Measurements from ENCODE around the gene TCF12.

The TCF12 gene

DNA sequence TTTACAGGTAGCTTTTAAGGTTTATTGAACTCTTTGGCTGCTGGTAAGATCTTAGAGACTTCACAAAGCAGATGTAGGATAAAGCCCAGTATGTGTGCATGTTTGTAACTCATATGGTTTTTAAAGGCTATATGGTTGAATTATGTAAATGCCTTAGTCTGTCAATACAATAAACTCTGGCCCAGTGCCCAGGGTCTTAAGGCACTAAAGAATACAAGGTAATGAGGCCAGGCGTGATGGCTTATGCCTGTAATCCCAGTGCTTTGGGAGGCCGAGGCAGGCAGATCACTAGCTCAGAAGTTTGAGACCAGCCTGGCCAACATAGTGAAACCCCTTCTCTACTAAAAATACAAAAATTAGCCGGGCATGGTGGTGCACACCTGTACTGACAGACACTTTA lies 287.6 kb downstream of the TCF12 start:
- DNase-seq (ENCODE audit: low read depth, low spot score): no peak
- no peaks in the 10 kb centered on the region for H3K27me3 ChIP-seq (ENCODE audit: insufficient read depth, insufficient read length)
- peaks cover 2% of the 10 kb centered on the region for H3K36me3 ChIP-seq (ENCODE audit: insufficient read depth, insufficient read length, low read length)

DNA sequence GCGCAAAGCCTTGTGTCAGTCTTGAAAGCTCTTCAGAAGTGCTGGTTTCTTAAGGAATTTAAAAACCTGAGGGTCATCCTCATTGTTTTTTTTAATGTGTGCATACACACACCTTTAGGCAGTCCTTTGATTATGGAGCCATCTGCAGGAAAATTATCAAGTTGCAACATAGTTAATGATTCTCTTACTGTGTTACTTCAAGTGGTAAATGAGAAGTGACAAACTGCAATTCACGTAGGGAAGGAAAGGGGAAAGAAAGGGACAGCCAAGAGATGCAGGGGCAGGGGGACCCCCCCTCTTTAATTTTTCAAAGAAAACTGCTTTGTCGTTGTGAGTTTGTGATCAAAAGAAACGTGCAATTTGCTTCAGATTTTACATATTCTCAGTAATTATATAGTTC lies 295.4 kb downstream of the TCF12 start:
- no peaks in the 10 kb centered on the region for H3K4me1 ChIP-seq (ENCODE audit: insufficient read depth, insufficient read length)

More for the DNA sequence above, 287.6 kb downstream of the TCF12 start:
- Histone ChIP-seq H3K4me3 (ENCODE audit: insufficient read length, low read depth) (no peak overlapping the region), H3K9ac (ENCODE audit: insufficient read length, low read depth) (no peak overlapping the region), H3K9me3 (ENCODE audit: insufficient read depth, low read length) (no peaks in the 10 kb centered on the region), H3K4me1 (ENCODE audit: insufficient read depth, insufficient read length) (no peaks in the 10 kb centered on the region)
- no peak for TF ChIP-seq YY1 (IDR thresholded peaks at IDR 0.05; ENCODE audit: insufficient read depth, insufficient read length)
- no peak for TF ChIP-seq SUZ12 (IDR thresholded peaks at IDR 0.05; ENCODE audit: extremely low read depth, insufficient read depth, insufficient read length)
- no peak for TF ChIP-seq ZNF274 (IDR thresholded peaks at IDR 0.05; ENCODE audit: low read depth, low read length)

GRCh38 chr15:57215326-57215725 lies 296.9 kb downstream of the TCF12 start:
- H3K36me3 ChIP-seq (ENCODE audit: insufficient read depth, insufficient read length, low read length): no peaks in the 10 kb centered on the region
- DNase-seq (ENCODE audit: low read depth, low spot score): no peak
- no peak overlapping the region for H3K4me3 ChIP-seq (ENCODE audit: insufficient read length, low read depth)
- H3K4me1 ChIP-seq (ENCODE audit: insufficient read depth, insufficient read length): no peaks in the 10 kb centered on the region
- TF ChIP-seq SUZ12 (IDR thresholded peaks at IDR 0.05; ENCODE audit: extremely low read depth, insufficient read depth, insufficient read length) (no peak), ZNF274 (IDR thresholded peaks at IDR 0.05; ENCODE audit: low read depth, low read length) (no peak), YY1 (IDR thresholded peaks at IDR 0.05; ENCODE audit: insufficient read depth, insufficient read length) (no peak)
- no peaks in the 10 kb centered on the region for H3K9me3 ChIP-seq (ENCODE audit: insufficient read depth, low read length)
- no peak overlapping the region for H3K9ac ChIP-seq (ENCODE audit: insufficient read length, low read depth)
- no peaks in the 10 kb centered on the region for H3K27me3 ChIP-seq (ENCODE audit: insufficient read depth, insufficient read length)

More for the DNA sequence above, 295.4 kb downstream of the TCF12 start:
- Histone ChIP-seq H3K4me3 (ENCODE audit: insufficient read length, low read depth) (no peak overlapping the region), H3K9me3 (ENCODE audit: insufficient read depth, low read length) (no peaks in the 10 kb centered on the region), H3K27me3 (ENCODE audit: insufficient read depth, insufficient read length) (no peaks in the 10 kb centered on the region), H3K36me3 (ENCODE audit: insufficient read depth, insufficient read length, low read length) (no peaks in the 10 kb centered on the region), H3K9ac (ENCODE audit: insufficient read length, low read depth) (no peak overlapping the region)
- TF ChIP-seq SUZ12 (IDR thresholded peaks at IDR 0.05; ENCODE audit: extremely low read depth, insufficient read depth, insufficient read length): no peak
- no peak for TF ChIP-seq ZNF274 (IDR thresholded peaks at IDR 0.05; ENCODE audit: low read depth, low read length)
- no peak for TF ChIP-seq YY1 (IDR thresholded peaks at IDR 0.05; ENCODE audit: insufficient read depth, insufficient read length)
- no peak for DNase-seq (ENCODE audit: low read depth, low spot score)

GRCh38 chr15:57215881-57216280 lies 297.4 kb downstream of the TCF12 start:
- Histone ChIP-seq H3K27me3 (ENCODE audit: insufficient read depth, insufficient read length) (no peaks in the 10 kb centered on the region), H3K36me3 (ENCODE audit: insufficient read depth, insufficient read length, low read length) (no peaks in the 10 kb centered on the region), H3K9me3 (ENCODE audit: insufficient read depth, low read length) (no peaks in the 10 kb centered on the region), H3K4me3 (ENCODE audit: insufficient read length, low read depth) (no peak overlapping the region), H3K9ac (ENCODE audit: insufficient read length, low read depth) (no peak overlapping the region), H3K4me1 (ENCODE audit: insufficient read depth, insufficient read length) (no peaks in the 10 kb centered on the region)
- TF ChIP-seq ZNF274 (IDR thresholded peaks at IDR 0.05; ENCODE audit: low read depth, low read length) (no peak), YY1 (IDR thresholded peaks at IDR 0.05; ENCODE audit: insufficient read depth, insufficient read length) (no peak), SUZ12 (IDR thresholded peaks at IDR 0.05; ENCODE audit: extremely low read depth, insufficient read depth, insufficient read length) (no peak)
- DNase-seq (ENCODE audit: low read depth, low spot score): no peak

DNA sequence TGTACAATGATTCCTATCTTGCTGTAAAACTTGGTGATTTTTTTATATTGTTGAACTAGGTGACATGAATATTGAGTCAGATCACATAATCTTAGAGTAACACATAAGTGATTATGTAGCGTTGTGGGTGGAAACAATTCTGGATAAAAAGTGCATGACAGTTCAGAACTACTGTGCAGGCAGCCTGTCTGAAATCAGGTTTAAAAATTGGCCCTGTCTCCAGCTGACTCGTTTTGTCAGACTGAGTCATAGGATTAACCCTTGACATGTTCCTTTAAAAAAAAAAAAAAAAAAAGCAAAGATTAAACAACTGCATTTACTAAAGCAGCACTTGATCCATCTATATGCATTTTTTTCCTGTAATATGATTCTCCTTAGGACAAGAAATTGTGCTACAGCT lies 297.8 kb downstream of the TCF12 start:
- no peaks in the 10 kb centered on the region for H3K9me3 ChIP-seq (ENCODE audit: insufficient read depth, low read length)
- no peaks in the 10 kb centered on the region for H3K36me3 ChIP-seq (ENCODE audit: insufficient read depth, insufficient read length, low read length)
- H3K9ac ChIP-seq (ENCODE audit: insufficient read length, low read depth): no peak overlapping the region
- no peak for DNase-seq (ENCODE audit: low read depth, low spot score)
- no peak for TF ChIP-seq SUZ12 (IDR thresholded peaks at IDR 0.05; ENCODE audit: extremely low read depth, insufficient read depth, insufficient read length)
- TF ChIP-seq ZNF274 (IDR thresholded peaks at IDR 0.05; ENCODE audit: low read depth, low read length): no peak
- no peak for TF ChIP-seq YY1 (IDR thresholded peaks at IDR 0.05; ENCODE audit: insufficient read depth, insufficient read length)
- no peak overlapping the region for H3K4me3 ChIP-seq (ENCODE audit: insufficient read length, low read depth)
- H3K4me1 ChIP-seq (ENCODE audit: insufficient read depth, insufficient read length): no peaks in the 10 kb centered on the region
- H3K27me3 ChIP-seq (ENCODE audit: insufficient read depth, insufficient read length): no peaks in the 10 kb centered on the region

GRCh38 chr15:57217778-57218598 lies 299.5 kb downstream of the TCF12 start:
- Histone ChIP-seq H3K36me3 (ENCODE audit: insufficient read depth, insufficient read length, low read length) (no peaks in the 10 kb centered on the region), H3K4me3 (ENCODE audit: insufficient read length, low read depth) (no peak overlapping the region), H3K9me3 (ENCODE audit: insufficient read depth, low read length) (no peaks in the 10 kb centered on the region), H3K9ac (ENCODE audit: insufficient read length, low read depth) (no peak overlapping the region), H3K4me1 (ENCODE audit: insufficient read depth, insufficient read length) (no peaks in the 10 kb centered on the region), H3K27me3 (ENCODE audit: insufficient read depth, insufficient read length) (no peaks in the 10 kb centered on the region)
- no peak for DNase-seq (ENCODE audit: low read depth, low spot score)
- no peak for TF ChIP-seq ZNF274 (IDR thresholded peaks at IDR 0.05; ENCODE audit: low read depth, low read length)
- TF ChIP-seq SUZ12 (IDR thresholded peaks at IDR 0.05; ENCODE audit: extremely low read depth, insufficient read depth, insufficient read length): no peak
- no peak for TF ChIP-seq YY1 (IDR thresholded peaks at IDR 0.05; ENCODE audit: insufficient read depth, insufficient read length)

DNA sequence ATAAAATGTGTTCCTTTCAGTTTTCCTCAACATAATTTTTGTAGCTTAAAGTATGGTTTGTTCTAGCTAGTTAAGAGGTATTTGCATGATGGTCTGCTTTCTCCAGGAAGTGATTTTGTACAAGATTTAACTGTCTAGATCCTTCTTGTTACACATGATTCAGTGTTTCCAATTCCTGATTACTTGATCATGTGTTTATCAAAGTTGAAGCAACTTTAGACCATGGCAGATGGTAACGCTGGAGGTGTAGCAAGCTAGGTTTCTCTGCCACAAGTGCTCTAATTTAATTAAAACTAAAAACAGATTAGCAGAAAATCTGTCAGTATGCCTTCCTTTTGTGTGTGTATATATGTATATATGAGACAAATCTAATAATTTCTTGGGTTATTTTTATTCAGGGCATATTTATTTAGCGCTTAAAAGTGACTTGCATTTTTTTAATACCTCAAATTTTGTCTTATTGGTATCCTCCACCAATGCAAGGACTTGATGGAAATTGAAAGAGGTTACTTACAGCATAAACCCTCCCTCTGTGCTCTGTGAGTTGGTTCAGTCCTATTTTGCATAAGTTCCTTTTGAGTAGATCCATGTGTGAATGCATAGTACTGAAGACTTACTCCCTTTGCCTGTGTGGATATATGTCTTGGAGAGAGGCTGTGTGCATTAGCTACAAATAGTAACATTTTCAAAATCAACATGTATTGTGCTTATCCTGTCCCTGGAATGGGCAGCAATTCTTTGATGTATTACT lies 300.6 kb downstream of the TCF12 start:
- no peak overlapping the region for H3K4me3 ChIP-seq (ENCODE audit: insufficient read length, low read depth)
- H3K9ac ChIP-seq (ENCODE audit: insufficient read length, low read depth): no peak overlapping the region
- H3K27me3 ChIP-seq (ENCODE audit: insufficient read depth, insufficient read length): no peaks in the 10 kb centered on the region
- TF ChIP-seq SUZ12 (IDR thresholded peaks at IDR 0.05; ENCODE audit: extremely low read depth, insufficient read depth, insufficient read length) (no peak), YY1 (IDR thresholded peaks at IDR 0.05; ENCODE audit: insufficient read depth, insufficient read length) (no peak), ZNF274 (IDR thresholded peaks at IDR 0.05; ENCODE audit: low read depth, low read length) (no peak)
- H3K4me1 ChIP-seq (ENCODE audit: insufficient read depth, insufficient read length): no peaks in the 10 kb centered on the region
- no peaks in the 10 kb centered on the region for H3K36me3 ChIP-seq (ENCODE audit: insufficient read depth, insufficient read length, low read length)
- no peak for DNase-seq (ENCODE audit: low read depth, low spot score)
- H3K9me3 ChIP-seq (ENCODE audit: insufficient read depth, low read length): no peaks in the 10 kb centered on the region
